GM12878 (cell line): ENCODE measurements around the gene COL26A1.

Source experiments
- CBX5 ChIP-seq: sonication (generic); IDR thresholded peaks from 2 replicates; pipeline ENCODE4 v1.6.1; 2016; ENCODE audit warnings: low read depth, moderate library complexity, mild to moderate bottlenecking, inconsistent platforms
- CEBPB ChIP-seq, 2 experiments: fragments of 150-350 bp in 1 of 2; IDR thresholded peaks; 2 replicates each; pipeline ENCODE4 v1.6.1; 2012 to 2014; ENCODE audit warnings: low read depth in 2 of 2, low read length in 2 of 2, borderline replicate concordance in 1 of 2, inconsistent platforms in 1 of 2
- CTCF ChIP-seq, 3 experiments: IDR thresholded peaks in 2 of 3; conservative IDR thresholded peaks in 1 of 3; 2 replicates each; pipeline ENCODE4 v1.5.1; 2011; ENCODE audit warnings: low read depth in 3 of 3, low read length in 3 of 3, mild to moderate bottlenecking in 3 of 3, control low read depth in 2 of 3, moderate library complexity in 2 of 3, inconsistent platforms in 1 of 3, mixed read lengths in 1 of 3; ENCODE audit not compliant: control insufficient read depth in 2 of 3, insufficient read depth in 1 of 3; ENCODE audit errors: extremely low read depth in 1 of 3
- POLR2A ChIP-seq: IDR thresholded peaks from 2 replicates; pipeline ENCODE4 v1.6.1; 2011; ENCODE audit warnings: low read depth, mild to moderate bottlenecking, low read length
- RAD21 ChIP-seq: IDR thresholded peaks from 2 replicates; pipeline ENCODE4 v1.6.1; 2011; ENCODE audit warnings: mild to moderate bottlenecking, low read depth, low read length, moderate library complexity; ENCODE audit not compliant: insufficient read depth
- SIN3A ChIP-seq: IDR thresholded peaks from 2 replicates; pipeline ENCODE4 v1.6.1; 2012; ENCODE audit warnings: low read depth, low read length, improper control_type of control experiment
- USF2 ChIP-seq: IDR thresholded peaks from 2 replicates; pipeline ENCODE4 v1.6.1; 2011; ENCODE audit warnings: low read depth, low read length, improper control_type of control experiment, borderline replicate concordance
- ZBED1 ChIP-seq: IDR thresholded peaks from 2 replicates; pipeline ENCODE4 v1.6.1; 2016; ENCODE audit warnings: borderline replicate concordance

GRCh38 chr7:101400751-101401150, 38.1 kb downstream of the COL26A1 start:
- TF ChIP-seq CTCF (IDR thresholded peaks at IDR 0.05 in 2 of 3, conservative IDR thresholded peaks at IDR 0.05 in 1 of 3; ENCODE audit: control insufficient read depth in 2 of 3, extremely low read depth in 1 of 3, insufficient read depth in 1 of 3, low read depth in 3 of 3, low read length in 3 of 3) (no peak), RAD21 (no peak), SIN3A (no peak), POLR2A (no peak), CBX5 (no peak), ZBED1 (no peak), CEBPB (IDR thresholded peaks at IDR 0.05; ENCODE audit: borderline replicate concordance in 1 of 2, low read depth in 2 of 2, low read length in 2 of 2) (no peak), USF2 (no peak)
